ENCODE measurements around the gene ELL3.
"Not testable (repeated sequence)": the region's sequence is repeated elsewhere in the genome, so short reads cannot be mapped to it uniquely, and the experiment has no call there.

Gene ELL3

DNA sequence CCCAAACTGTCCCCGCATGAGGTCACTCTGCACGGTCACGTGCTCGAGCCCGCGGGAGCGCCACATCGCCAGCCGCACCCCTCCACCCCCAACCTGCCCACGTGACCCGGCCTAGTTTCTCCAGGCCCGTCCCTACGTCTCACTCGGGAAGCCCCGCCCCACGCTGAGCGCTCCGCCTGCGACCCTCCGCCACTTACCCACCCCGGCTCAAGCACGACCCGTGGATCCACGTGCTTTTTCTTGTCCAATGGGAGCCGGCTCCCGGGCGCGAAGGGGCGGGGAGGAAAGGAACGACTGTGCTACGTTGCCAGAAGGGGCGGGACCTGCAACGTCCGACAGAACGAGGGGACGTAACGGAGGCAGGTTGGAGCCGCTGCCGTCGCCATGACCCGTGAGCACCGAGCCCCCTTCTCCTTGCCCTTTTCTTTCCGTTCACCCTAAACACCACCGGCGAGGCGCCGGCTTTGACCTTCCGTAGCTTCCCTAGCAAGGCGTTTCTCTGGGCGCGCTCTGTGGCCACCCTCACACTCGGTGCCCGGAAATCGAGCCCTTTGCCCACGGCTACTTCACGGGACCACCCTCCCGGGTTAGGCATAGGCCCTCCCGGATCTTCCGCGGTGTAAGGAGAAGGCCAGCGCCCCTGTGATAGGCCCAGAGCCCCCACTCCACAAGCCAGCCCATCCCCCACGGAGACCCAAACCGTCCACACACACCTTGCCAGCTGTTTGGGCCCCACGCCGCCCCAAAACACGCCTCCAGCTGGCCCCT is 15.4 kb upstream of the ELL3 start, which contains the start of gene SERF2:
TSS of gene SERF2 (plus strand) at position 328 of the 768 bp plus-strand sequence. CDS start at position 385, 57 bp downstream.
- DNase-seq (ENCODE audit: low read depth): peak; percentile 99

DNA sequence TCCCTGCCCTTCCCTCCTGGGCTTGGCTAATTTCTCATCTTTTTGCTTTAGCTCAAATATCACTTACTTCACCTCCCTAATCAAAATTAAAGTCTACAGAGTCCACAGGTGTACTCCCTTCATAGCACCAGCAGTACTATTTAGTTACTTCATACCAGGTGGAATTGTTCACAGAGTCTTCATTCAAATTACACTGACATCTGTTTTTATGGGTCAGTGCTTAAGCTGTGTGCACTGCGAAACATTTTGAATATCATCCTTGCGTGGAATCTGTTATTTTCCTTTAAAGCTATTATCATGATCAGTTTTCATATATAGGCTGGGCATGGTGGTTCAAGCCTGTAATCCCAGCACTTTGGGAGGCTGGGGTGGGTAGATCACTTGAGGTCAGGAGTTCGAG is 12.6 kb upstream of the ELL3 start:
- DNase-seq (ENCODE audit: low read depth): no peak

- DNase-seq (ENCODE audit: low read depth): no peak
These were observed 2.2 kb upstream of the ELL3 start for GRCh38 chr15:43779016-43779415.

GRCh38 chr15:43777267-43777914 is 625 bp upstream of the ELL3 start:
- DNase-seq (ENCODE audit: low read depth): peak; percentile 65

- no peak for DNase-seq (ENCODE audit: low read depth)
These were observed 557 bp downstream of the ELL3 start for GRCh38 chr15:43776101-43776717.

GRCh38 chr15:43775411-43775965 is 1.3 kb downstream of the ELL3 start:
- DNase-seq (ENCODE audit: low read depth): no peak

GRCh38 chr15:43774062-43774461 is 2.7 kb downstream of the ELL3 start:
- DNase-seq (ENCODE audit: low read depth): no peak

- DNase-seq (ENCODE audit: low read depth): no peak
These were observed 4.1 kb downstream of the ELL3 start for GRCh38 chr15:43772624-43773023.

- no peak for DNase-seq (ENCODE audit: low read depth)
These were observed 5.0 kb downstream of the ELL3 start for GRCh38 chr15:43771816-43772215.

DNA sequence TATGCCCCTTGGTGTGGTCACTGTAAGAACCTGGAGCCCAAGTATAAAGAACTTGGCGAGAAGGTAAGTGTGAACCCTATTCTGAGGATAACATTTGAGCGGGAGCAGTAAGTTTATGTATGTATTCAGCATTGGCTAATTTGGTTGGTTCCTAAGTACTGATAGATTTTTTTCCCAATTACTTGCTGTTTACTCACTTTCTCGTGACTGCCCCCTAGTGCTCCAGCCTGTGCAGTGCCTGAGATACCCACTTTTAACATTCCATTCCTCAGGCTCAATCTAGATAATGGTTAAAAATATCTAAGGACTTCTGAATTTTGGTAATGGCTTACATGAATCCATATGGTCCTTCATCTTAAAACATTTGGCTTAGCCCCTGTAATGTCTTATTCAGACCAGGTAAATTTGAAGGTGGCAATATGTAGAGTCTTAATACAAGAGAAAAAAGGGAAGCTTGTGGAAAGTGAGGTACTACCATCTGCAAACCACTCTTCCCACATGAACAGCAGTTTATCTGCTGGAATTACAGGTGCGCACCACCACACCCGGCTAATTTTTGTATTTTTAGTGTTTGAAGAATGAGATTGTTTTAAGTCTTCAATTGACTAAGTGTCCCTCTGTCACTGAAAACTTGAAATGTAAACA is 7.1 kb downstream of the ELL3 start:
- no peak for DNase-seq (ENCODE audit: low read depth)

DNA sequence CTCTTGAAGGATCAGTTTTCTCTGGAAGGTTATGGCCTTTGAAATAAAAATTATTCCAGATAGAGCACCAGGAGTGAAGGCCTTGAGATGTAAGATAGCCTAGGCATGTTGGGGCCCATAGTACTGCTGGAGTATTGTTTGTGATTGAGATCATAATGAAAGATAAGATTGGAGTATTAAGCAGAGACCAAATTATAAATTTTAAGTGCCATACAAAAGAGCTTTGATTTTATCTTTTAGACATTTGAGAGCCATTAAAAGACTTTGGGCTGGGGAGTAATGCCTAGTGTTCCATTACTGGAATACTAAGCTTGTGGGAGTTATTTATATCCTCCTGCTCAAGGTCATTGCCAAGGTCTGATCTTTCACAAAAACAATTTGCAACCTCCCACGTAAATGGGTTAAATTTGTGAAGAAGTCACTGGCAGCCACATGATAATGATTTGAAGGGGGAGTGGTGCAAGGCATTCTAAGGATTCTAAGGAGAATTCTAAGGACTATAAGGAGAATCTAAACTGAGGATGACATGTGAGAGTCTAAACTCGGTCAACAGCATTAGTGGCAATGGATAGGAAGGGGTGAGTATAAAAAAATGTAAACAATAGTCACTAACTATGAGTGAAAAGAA is 12.8 kb downstream of the ELL3 start:
- DNase-seq (ENCODE audit: low read depth): no peak

DNA sequence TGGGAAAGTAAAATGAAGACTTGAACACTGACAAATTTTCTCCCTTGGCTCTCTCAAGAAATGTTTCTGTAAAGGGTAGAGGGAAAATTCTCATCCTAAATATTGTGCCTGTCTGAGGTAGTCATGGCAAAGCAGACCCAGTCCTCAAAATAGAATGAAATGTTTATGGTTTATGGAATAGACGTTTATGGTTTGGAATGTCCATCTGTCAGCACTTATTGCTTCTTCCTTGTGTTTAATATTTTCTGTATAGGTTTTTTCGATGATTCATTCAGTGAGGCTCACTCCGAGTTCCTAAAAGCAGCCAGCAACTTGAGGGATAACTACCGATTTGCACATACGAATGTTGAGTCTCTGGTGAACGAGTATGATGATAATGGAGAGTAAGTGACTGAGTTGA is 13.9 kb downstream of the ELL3 start:
- no peak for DNase-seq (ENCODE audit: low read depth)

DNA sequence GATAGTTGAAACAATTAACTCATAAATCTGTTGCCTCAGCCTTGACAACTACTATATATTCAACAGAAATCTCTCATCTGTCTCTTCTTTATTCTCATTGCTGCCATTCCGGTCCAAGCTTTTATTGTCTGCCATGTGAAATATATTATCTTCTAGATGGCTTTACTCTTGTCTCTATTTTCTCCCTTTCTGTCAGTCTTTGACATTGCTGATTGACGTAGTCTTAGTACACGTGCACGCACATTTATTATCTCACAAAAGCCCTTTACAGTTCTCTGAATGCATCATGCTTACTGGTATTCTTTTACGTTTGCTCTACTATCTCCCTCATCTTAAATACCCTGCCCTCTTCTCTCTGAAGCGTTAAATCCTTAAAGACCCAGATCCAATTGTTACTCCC is 24.9 kb downstream of the ELL3 start:
- no peak for DNase-seq (ENCODE audit: low read depth)

GRCh38 chr15:43749690-43750345 is 26.9 kb downstream of the ELL3 start:
- DNase-seq (ENCODE audit: low read depth): peak; percentile 22

GRCh38 chr15:43748376-43748775 is 28.4 kb downstream of the ELL3 start:
- DNase-seq (ENCODE audit: low read depth): no peak

DNA sequence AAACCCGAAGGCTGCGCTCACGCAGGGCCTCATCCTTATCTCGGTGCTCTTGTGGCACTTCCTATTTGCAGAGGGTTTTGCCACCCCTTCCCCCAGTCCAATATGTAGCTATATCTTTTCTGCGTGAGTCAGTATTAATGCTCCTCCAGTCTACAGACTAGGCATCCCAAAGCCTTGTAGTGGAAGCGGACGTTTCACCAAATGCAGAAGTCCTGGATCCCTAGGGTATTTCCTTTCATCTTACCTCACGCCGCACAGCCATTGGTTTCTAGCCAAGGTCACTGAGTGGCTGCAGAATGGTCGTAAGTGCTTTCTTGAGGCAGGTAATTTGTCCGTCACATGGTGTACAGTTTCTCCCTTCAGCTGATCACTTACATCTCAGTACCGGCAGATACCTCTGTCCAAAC is 29.9 kb downstream of the ELL3 start:
- not testable (repeated sequence) for DNase-seq (ENCODE audit: low read depth)

DNA sequence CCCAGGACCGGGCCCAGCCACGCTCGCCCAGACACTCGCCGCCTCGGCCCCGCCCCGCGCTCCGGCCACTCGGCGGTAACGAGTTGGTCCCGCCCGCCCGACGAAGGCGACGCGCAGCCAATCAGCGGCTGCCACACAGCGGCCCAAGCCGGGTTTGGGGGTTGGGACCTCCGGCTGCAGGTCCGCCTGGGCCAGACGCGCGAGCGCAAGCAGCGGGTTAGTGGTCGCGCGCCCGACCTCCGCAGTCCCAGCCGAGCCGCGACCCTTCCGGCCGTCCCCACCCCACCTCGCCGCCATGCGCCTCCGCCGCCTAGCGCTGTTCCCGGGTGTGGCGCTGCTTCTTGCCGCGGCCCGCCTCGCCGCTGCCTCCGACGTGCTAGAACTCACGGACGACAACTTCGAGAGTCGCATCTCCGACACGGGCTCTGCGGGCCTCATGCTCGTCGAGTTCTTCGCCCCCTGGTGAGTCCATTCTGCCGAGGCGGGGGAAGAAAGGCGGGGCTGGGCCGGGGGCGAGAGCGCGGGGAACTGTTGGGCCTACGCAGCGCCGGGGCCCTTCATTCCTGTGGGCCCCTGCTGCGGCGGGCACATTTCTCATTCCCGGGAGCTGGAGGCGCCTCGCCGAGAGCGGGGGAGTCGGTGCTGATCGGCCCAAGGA is 30.4 kb downstream of the ELL3 start, which contains the start of gene PDIA3:
TSS of gene PDIA3 (plus strand) at position 194 of the 658 bp plus-strand sequence. CDS start at position 296, 102 bp downstream.
- DNase-seq (ENCODE audit: low read depth): peak; percentile 72

GRCh38 chr15:43735416-43735815 is 41.4 kb downstream of the ELL3 start:
- DNase-seq (ENCODE audit: low read depth): no peak

DNA sequence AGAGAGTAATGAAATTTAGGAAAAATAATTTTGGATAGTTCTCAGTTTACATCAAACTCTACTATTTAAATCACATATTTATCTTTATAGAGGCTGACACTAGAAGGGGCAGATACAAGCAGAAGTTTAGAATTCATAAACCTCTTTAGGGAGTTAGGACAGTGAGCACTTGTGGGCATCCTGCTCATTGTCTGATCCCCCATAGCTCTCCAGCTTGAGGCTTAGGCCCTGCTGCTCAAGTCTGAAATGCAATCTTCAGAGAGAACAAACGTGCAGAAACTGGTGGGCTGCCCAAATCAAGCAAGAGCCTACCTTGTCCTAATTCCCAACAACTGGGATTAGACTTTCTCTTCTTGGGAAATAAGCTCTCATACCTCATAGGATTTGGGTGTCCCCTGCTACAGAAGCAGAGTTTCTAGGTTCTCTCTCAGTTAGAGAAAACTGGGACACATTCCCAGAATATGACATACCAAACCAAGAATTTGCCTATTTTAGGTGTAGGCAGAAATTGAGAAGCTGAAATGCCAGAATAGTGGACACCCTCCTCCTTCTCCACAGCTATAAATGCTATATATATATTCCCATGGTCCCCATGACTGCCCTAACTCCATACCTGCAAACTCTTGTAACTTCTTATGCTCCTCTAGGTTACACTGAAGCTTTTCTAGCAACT is 48.6 kb downstream of the ELL3 start:
- not testable (repeated sequence) for DNase-seq (ENCODE audit: low read depth)

GRCh38 chr15:43726306-43726705 is 50.5 kb downstream of the ELL3 start:
- not testable (repeated sequence) for DNase-seq (ENCODE audit: low read depth)
